ENCODE results near the gene PIP4K2C.
"Not testable (repeated sequence)": the region's sequence is repeated elsewhere in the genome, so short reads cannot be mapped to it uniquely, and the experiment has no call there.

PIP4K2C gene

DNA sequence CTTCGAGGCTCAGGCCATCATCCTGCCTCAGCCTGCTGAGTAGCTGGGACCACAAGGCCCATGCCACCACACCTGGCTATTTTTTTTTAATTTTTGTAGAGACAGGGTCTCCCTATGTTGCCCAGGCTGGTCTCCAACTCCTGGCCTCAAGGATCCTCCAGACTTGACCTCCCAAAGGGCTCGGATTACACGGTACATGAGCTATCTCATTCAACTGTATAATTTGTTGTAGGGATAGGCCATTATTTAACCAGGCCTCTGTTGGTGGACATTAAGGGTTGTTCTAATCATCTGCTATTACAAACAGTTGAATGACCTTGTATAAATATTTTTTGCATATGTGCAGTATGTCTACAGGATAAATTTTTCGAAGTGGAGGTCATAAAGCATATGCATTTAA, 32.1 kb upstream of the PIP4K2C start:
- in situ Hi-C loops (cut with HindIII; ENCODE audit: low sequenced_read_pairs): no loop called here

DNA sequence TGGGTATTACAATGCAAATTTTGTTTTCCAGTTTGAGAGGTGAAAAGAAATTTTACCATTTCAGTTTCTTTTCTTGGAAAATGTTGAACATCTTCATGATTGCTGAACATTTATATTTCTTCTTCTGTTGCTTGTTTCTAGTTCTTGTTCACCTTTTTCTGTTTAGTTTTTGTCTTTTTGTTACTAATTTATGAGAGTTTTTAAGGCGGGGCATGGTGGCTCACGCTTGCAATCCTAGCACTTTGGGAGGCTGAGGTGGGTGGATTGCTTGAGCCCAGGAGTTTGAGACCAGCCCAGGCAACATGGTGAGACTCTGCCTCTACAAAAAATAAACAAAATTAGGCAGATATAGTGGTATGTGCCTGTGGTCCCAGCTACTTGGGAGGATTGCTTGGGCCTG, 30.5 kb upstream of the PIP4K2C start:
- in situ Hi-C loops (cut with HindIII; ENCODE audit: low sequenced_read_pairs): no loop called here

GRCh38 chr12:57561117-57561516, 29.9 kb upstream of the PIP4K2C start:
- in situ Hi-C loops (cut with HindIII; ENCODE audit: low sequenced_read_pairs): not testable (repeated sequence)

DNA sequence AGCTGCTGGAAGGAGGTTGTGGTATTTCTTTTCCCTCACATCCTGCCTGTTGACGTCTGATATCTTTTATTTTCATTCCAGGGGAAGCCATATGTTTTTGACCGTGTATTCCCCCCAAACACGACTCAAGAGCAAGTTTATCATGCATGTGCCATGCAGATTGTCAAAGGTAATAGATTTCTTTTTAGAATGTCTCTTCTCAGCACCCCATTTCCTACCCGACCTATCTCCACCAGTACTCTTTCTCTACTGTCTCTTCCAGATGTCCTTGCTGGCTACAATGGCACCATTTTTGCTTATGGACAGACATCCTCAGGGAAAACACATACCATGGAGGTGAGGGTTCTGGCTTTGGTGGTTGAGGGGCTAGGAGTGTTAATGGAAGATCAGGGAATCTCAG, 27.6 kb upstream of the PIP4K2C start:
- in situ Hi-C loops (cut with HindIII; ENCODE audit: low sequenced_read_pairs): no loop called here

DNA sequence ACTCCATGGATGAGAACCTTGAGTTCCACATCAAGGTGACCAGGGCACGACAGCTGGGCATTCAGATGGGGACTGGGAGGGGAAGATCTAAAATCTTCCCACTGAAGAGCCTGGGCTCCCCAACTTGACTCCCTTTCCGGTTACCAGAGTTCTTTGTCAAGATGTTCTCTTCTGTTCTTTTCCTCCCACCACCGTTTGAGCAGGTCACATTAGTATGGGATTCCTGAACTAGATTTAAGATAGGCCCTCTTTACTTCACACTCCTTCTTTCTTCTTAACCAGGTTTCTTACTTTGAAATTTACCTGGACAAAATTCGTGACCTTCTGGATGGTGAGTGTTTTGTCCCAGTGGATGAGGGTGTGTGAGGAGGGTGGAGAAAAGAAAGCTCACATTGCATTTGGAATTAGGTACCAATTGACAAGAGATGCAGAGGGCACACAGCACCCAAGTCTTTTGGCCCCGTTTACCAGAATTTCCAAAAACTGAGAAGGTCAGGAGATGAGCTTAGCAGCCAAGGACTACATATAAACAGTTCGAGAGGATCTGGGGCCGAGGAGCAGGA, 26.7 kb upstream of the PIP4K2C start:
- in situ Hi-C loops (cut with HindIII; ENCODE audit: low sequenced_read_pairs): no loop called here

GRCh38 chr12:57568838-57569237, 22.2 kb upstream of the PIP4K2C start:
- in situ Hi-C loops (cut with HindIII; ENCODE audit: low sequenced_read_pairs): no loop called here

DNA sequence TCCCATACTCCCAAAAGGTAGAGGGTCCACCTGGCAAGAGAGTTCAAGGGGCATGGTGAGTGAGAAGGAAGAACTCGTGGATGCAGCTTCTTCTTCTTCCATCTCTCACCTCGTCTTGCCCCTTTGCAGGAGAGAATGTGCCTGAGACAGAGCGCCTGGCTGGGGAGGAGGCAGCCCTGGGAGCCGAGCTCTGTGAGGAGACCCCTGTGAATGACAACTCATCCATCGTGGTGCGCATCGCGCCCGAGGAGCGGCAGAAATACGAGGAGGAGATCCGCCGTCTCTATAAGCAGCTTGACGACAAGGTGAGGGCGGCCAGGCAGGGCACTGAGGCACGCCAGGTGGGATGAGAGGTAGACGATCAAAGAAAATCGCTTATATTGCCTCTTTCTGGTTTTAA, 21.1 kb upstream of the PIP4K2C start:
- in situ Hi-C loops (cut with HindIII; ENCODE audit: low sequenced_read_pairs): no loop called here

DNA sequence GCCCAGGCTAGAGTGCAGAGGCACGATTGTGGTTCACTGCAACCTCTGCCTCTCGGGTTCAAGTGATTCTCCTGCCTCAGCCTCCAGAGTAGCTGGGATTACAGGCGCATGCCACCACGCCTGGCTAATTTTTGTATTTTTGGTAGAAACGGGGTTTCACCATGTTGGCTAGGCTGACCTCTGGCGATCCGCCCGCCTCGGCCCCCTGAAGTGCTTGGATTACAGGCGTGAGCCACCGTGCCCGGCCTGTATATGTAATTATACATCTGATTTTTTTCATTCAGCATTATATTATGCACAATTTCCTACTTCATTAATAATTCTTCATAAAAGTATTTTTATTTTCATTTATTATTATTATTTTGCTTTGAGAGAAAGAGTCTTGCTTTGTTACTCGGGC, 20.6 kb upstream of the PIP4K2C start:
- in situ Hi-C loops (cut with HindIII; ENCODE audit: low sequenced_read_pairs): not testable (repeated sequence)

GRCh38 chr12:57571926-57572762, 18.8 kb upstream of the PIP4K2C start:
- in situ Hi-C loops (cut with HindIII; ENCODE audit: low sequenced_read_pairs): no loop called here

DNA sequence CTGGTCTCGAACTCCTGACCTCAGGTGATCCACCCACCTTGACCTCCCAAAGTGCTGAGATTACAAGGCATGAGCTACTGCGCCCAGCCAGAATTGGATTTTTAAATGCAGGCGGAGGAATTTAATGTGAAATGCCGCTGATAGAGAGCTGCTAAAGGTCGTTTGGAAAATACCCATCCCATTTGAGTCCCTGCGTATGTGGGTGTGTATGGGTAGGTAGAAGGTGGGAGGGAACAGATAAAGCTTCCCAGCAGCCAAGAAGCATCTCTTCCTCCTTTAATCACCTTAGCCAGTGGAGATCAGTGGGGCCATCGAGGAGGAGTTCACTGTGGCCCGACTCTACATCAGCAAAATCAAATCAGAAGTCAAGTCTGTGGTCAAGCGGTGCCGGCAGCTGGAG, 16.2 kb upstream of the PIP4K2C start:
- in situ Hi-C loops (cut with HindIII; ENCODE audit: low sequenced_read_pairs): no loop called here

DNA sequence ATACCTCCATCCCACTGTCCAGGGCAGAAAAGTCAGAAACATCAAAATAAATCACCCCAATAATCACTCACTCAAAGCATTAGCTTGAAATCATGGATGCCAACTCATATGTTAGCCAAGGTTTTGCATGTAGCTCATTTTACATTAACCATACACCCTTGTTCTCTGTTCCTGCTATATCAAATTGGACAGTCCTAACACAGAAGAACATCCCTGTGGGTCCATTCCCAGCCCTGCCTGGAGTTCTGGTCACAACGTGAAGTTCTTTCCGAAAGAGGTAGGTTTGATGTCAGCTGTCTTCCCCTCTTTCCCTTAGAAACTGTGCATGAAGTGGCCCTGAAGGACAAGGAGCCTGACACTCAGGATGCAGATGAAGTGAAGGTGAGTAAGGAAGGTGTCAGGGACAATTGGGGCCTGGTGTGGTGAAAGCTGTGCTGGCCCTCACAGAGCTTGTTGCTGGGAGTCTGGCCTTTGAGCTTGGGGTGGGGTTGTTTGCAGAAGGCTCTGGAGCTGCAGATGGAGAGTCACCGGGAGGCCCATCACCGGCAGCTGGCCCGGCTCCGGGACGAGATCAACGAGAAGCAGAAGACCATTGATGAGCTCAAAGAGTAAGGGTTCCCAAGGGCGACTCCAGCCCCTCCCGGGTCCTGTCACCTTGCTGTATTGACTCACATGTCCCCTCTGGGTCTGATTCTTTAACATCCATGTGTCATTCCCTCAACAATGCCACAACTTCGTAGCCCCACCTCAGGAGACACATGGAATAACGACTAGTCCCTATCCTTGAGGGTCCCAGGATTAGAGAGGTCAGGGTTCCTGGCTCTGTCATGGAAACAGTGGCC, 15.0 kb upstream of the PIP4K2C start:
- in situ Hi-C loops (cut with HindIII; ENCODE audit: low sequenced_read_pairs): no loop called here

GRCh38 chr12:57576613-57577160, 14.3 kb upstream of the PIP4K2C start:
- in situ Hi-C loops (cut with HindIII; ENCODE audit: low sequenced_read_pairs): no loop called here

DNA sequence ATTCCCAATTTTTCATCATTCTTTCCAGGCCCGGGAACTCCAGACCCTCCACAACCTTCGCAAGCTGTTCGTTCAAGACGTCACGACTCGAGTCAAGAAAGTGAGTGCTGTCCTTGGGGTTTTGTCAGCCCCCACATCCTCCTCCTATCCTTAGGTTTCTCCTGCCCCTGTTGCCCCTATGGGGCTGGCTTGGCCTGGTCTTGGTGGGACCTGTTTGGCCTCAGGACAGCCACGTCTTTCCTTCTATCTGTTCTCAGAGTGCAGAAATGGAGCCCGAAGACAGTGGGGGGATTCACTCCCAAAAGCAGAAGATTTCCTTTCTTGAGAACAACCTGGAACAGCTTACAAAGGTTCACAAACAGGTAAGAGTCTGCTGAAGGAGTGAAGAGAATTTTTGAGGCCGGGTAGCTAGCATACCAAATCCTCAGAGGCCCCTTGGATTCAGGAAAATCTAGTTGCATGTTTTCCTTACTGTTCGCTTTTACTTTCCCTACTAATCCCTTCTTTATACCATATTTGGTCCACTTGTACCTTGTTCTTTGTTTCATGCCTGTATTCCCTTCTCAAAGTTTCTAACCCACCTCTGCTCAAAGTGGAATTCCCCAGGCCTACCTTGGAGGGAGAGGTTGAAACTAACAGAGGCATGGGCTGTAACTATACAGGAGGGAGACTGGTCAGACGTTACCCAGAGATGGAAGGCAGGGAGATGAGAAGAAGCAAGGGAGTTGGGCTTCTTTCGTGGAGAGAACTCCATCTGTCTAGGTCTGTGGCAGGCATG, 12.8 kb upstream of the PIP4K2C start:
- in situ Hi-C loops (cut with HindIII; ENCODE audit: low sequenced_read_pairs): no loop called here

- in situ Hi-C loops (cut with HindIII; ENCODE audit: low sequenced_read_pairs): no loop called here
Observed at GRCh38 chr12:57579011-57579410, 12.0 kb upstream of the PIP4K2C start.

- in situ Hi-C loops (cut with HindIII; ENCODE audit: low sequenced_read_pairs): no loop called here
Observed at GRCh38 chr12:57579677-57580465, 11.1 kb upstream of the PIP4K2C start.

DNA sequence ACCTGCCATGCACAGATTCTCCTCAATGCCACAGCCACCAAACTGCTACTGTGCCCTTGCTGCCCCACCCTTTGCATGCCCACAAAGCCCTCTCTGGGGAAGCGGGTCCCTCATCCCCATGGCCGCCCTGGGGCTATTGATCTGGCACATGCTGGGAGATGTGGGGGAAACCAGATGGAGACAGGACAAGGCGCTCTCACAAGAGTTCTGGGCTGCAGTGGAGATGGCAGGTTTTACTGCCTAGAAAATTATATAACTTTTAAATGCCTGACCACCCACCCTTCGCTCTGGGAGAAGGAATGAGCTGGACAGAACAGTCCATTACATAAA, 10.6 kb upstream of the PIP4K2C start:
- in situ Hi-C loops (cut with HindIII; ENCODE audit: low sequenced_read_pairs): no loop called here

DNA sequence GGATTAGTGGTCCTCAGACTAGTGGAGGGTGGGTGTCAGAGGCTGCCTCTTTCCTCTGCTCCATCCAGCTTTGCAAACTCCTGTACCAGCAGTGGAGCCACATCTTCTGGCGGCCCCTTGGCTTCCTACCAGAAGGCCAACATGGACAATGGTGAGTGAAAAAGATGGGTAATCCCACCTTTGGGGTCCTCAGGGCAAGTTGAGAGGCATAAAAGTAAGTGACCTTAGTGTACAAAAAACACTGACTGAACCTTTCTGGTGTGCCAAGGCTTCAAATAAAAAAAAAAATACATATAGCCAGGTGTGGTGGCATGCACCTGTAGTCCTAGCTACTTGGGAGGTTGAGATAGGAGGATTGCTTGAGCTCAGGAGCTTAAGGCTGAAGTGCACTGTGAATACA, 9.2 kb upstream of the PIP4K2C start:
- in situ Hi-C loops (cut with HindIII; ENCODE audit: low sequenced_read_pairs): no loop called here

DNA sequence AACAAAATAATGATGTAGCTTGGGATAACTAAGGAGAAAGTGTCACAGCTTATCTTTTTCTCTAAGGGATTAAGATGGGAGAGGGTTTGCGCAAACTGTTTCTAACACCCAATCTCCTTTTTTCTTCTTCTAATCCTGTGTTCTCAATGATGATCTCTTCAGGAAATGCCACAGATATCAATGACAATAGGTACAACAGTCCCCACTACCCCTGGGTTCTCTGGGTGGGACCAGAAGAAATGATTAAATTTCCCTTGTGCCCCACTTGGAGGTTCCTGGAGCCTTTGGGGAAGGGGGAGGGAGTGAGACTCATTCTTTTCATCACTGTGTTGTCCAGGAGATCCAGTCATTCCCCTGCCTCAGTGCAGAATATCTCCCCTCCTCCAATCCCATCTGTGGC, 8.6 kb upstream of the PIP4K2C start:
- in situ Hi-C loops (cut with HindIII; ENCODE audit: low sequenced_read_pairs): no loop called here

- in situ Hi-C loops (cut with HindIII; ENCODE audit: low sequenced_read_pairs): no loop called here
Observed at GRCh38 chr12:57583008-57583831, 7.8 kb upstream of the PIP4K2C start.
